ENCODE measurements around the gene DCTN3.

DNA sequence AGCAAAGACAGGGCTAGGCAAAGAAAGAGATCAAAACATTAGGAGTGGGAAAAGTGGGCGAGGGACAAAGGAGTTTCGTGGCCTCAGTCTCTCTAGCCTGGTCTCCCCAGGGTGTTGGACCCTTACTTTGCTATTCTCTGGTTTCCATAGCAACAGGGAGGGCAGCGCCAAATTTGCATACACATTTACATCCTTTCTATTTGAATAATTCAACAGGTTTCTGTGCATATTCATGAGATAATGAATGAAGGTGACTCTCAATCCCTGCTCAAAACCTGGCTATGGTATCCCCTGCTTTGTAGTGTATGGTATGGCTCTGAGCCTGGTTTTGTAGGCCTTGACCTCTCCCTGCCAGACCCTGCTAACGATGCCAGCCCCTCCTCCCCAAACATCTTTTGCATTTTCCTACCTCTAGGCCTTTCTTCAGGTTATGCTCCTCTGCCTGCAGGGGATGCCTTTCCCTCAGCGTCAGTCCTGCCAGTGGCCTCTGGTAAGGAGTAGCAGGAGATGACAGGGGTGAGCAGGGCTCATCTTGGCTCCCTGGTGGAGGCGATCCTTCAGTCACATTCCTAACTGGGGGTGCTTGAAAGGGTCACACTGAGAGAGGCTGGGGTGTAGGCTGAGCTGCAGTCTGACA is 18.2 kb downstream of the DCTN3 start:
- TF ChIP-seq, protein P1, sequence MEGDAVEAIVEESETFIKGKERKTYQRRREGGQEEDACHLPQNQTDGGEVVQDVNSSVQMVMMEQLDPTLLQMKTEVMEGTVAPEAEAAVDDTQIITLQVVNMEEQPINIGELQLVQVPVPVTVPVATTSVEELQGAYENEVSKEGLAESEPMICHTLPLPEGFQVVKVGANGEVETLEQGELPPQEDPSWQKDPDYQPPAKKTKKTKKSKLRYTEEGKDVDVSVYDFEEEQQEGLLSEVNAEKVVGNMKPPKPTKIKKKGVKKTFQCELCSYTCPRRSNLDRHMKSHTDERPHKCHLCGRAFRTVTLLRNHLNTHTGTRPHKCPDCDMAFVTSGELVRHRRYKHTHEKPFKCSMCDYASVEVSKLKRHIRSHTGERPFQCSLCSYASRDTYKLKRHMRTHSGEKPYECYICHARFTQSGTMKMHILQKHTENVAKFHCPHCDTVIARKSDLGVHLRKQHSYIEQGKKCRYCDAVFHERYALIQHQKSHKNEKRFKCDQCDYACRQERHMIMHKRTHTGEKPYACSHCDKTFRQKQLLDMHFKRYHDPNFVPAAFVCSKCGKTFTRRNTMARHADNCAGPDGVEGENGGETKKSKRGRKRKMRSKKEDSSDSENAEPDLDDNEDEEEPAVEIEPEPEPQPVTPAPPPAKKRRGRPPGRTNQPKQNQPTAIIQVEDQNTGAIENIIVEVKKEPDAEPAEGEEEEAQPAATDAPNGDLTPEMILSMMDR (IDR thresholded peaks at IDR 0.05) = no peak
- no peak for TF ChIP-seq POLR2A (IDR thresholded peaks at IDR 0.05)
